Fibroblast of lung (primary cell): Measurements from ENCODE around the gene POLR2C.

ENCODE experiments used
- EZH2 ChIP-seq: IDR thresholded peaks from 2 replicates; pipeline ENCODE4 v1.5.1; 2012; ENCODE audit warnings: low read length, control low read depth, mild to moderate bottlenecking; ENCODE audit errors: missing control alignments
- TF ChIP-seq, protein P1 (sequence below), 2 donors: IDR thresholded peaks in 1 of 2; conservative IDR thresholded peaks in 1 of 2; 1 replicate in 1 of 2; 2 replicates in 1 of 2; pipeline ENCODE4 v1.5.1; 2011 to 2012; ENCODE audit warnings: low read length in 2 of 2, control low read depth in 1 of 2, inconsistent platforms in 1 of 2, low read depth in 1 of 2, mild to moderate bottlenecking in 1 of 2

- TF ChIP-seq, protein P1, sequence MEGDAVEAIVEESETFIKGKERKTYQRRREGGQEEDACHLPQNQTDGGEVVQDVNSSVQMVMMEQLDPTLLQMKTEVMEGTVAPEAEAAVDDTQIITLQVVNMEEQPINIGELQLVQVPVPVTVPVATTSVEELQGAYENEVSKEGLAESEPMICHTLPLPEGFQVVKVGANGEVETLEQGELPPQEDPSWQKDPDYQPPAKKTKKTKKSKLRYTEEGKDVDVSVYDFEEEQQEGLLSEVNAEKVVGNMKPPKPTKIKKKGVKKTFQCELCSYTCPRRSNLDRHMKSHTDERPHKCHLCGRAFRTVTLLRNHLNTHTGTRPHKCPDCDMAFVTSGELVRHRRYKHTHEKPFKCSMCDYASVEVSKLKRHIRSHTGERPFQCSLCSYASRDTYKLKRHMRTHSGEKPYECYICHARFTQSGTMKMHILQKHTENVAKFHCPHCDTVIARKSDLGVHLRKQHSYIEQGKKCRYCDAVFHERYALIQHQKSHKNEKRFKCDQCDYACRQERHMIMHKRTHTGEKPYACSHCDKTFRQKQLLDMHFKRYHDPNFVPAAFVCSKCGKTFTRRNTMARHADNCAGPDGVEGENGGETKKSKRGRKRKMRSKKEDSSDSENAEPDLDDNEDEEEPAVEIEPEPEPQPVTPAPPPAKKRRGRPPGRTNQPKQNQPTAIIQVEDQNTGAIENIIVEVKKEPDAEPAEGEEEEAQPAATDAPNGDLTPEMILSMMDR (conservative IDR thresholded peaks at IDR 0.05 in 1 of 2, IDR thresholded peaks at IDR 0.05 in 1 of 2; ENCODE audit: low read depth in 1 of 2, low read length in 2 of 2) = no peak
- no peak for TF ChIP-seq EZH2
Observed at GRCh38 chr16:57447186-57447962, 15.1 kb upstream of the POLR2C start, which contains the start of the genes CIAPIN1 and COQ9.
